Measurements from ENCODE around the gene ACAD9.
A peak's percentile ranks its signal among the peaks of the same experiment; 100 is the strongest.
"Not testable (repeated sequence)": the region's sequence is repeated elsewhere in the genome, so short reads cannot be mapped to it uniquely, and the experiment has no call there.

The ACAD9 gene

DNA sequence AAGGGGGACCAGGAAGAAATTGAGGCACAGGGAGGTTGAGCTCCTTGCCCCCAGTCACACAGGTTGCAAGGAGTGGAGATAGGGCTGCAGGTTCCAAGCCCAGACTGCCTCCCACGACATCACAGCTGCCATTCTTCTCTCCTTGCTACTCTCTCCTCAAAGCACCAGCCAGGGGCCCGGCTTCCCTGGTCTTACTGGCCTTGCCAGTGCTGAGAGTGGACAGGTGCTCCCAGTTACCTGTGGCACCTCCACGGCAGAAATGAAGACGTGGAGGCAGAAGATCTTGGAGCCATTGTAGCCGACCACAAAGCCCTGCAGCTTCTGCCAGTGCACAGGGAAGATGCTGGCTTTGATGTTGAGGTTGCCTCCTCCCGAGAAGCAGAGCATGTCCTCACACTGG is 17.9 kb upstream of the ACAD9 start:
- DNase-seq (ENCODE audit: low spot score): no peak

DNA sequence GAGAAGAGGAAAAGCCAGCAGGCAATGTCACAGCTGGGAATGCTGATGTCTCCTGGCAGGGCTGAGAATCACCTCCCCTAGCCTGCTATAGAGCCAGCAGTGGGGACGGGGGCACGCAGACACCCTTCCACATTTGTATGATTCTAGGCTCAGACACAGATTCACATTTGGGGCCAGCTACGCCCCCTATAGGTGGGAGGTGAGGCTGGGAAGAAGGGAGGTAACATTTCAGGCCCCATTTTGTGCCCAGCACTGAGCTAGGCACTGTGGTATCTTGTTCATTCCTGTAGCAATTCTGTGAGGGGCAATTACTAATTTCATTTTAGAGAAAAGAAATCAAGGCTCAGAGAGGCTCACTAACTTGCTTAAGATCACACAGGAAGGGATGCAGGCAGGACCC is 15.9 kb upstream of the ACAD9 start:
- no peak for DNase-seq (ENCODE audit: low spot score)

- DNase-seq (ENCODE audit: low spot score): no peak
Observed at GRCh38 chr3:128864351-128864811, 15.0 kb upstream of the ACAD9 start.

- DNase-seq (ENCODE audit: low spot score): not testable (repeated sequence)
Observed at GRCh38 chr3:128864849-128865804, 14.3 kb upstream of the ACAD9 start.

- no peak for DNase-seq (ENCODE audit: low spot score)
Observed at GRCh38 chr3:128867200-128868125, 12.0 kb upstream of the ACAD9 start.

- DNase-seq (ENCODE audit: low spot score): no peak
Observed at GRCh38 chr3:128870347-128870746, 9.1 kb upstream of the ACAD9 start.

- DNase-seq (ENCODE audit: low spot score): no peak
Observed at GRCh38 chr3:128872282-128872681, 7.1 kb upstream of the ACAD9 start.

GRCh38 chr3:128872744-128873143 is 6.7 kb upstream of the ACAD9 start:
- no peak for DNase-seq (ENCODE audit: low spot score)

DNA sequence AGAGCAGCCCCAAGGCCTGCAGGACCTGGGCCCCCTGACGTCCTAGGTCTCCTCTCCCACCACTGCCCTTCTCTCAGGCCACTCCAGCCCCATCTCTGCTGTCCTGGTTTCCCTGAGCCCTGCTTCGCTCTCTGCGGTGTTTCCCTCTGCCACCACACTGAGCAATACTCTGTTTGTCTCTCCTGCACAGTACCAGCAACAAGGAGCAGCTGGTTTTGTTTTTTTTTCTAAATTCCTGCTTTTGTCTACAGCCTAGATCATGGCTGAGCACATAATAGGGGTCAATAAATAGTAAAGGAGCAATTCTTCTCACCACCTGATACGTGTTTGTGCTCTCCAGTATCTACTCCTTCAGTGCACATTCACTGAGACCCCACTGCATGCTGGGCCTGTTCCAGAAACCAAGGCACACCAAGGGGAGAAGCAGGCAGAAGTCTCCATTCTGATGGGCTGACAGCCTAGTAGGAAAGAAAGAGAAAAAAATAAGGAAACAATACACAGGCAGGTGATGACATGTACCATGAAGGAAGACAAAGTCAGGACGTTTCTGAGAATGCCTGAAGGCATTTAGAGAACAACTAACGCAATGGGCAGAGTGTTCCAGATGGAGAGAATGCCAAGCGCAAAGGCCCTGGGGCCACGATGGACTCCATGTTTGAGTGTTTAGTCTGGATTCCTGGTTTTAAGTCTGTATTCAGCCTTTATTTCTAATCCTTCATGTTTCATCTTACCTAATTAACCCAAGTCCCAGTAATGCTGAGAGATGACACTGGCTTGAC is 6.0 kb upstream of the ACAD9 start:
- no peak for DNase-seq (ENCODE audit: low spot score)

GRCh38 chr3:128874481-128875180 is 4.8 kb upstream of the ACAD9 start:
- no peak for DNase-seq (ENCODE audit: low spot score)

DNA sequence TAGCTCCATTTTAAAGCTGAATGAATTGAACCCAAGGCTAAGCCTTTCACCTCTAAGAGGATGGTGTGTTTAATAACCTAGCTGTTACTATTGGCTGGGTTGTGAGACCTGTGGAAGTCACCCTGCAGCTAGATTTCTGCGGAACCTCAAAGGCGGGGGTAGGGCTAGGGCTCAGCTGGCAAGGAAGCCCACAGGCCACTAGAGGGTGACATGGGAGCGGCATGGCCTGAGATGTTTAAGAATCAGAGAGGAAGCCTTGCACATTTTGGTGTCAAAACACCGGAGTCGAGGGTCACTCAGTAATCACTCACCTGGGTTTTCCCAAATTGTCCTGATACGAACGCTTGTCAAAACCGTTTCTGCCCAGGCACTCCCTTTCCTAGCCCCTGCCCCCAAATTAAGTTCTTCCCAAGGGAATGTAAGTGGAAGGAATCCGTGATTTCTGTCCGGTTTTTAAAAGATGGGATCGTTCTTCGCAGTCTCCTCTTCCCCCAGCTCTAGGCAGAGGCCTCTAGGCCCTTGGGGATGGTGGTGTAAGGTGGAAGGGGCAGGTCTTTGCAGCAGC is 3.8 kb upstream of the ACAD9 start:
- peak; percentile 50 for DNase-seq (ENCODE audit: low spot score)

GRCh38 chr3:128878011-128878457 is 1.4 kb upstream of the ACAD9 start:
- DNase-seq (ENCODE audit: low spot score): no peak

GRCh38 chr3:128878556-128879124 is 780 bp upstream of the ACAD9 start:
- DNase-seq (ENCODE audit: low spot score): peak; percentile 61

- no peak for DNase-seq (ENCODE audit: low spot score)
Observed at GRCh38 chr3:128879991-128880390, 571 bp downstream of the ACAD9 start.

- DNase-seq (ENCODE audit: low spot score): not testable (repeated sequence)
Observed at GRCh38 chr3:128880455-128880854, 1.0 kb downstream of the ACAD9 start.

DNA sequence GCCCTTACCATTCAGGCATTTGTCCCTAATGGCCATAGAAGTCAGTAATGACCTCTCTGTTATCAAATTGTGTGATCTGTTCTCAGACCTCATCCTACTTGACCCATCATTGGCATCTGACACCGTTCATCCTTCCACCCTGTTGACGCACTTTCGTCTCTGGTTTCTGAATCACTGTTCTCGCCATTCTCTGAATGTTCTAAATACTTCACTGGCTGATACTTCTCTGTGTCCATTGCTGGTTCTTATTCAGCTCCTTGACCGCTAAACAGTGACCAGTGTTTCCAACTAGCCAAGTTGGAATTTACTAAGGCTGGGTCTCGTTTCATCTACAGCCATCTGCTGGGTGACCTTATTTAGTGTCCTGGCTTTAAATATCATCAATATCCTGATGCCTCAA is 2.2 kb downstream of the ACAD9 start:
- DNase-seq (ENCODE audit: low spot score): no peak

GRCh38 chr3:128882719-128883118 is 3.3 kb downstream of the ACAD9 start:
- DNase-seq (ENCODE audit: low spot score): no peak

GRCh38 chr3:128884992-128885391 is 5.6 kb downstream of the ACAD9 start:
- no peak for DNase-seq (ENCODE audit: low spot score)

GRCh38 chr3:128889139-128889894 is 9.9 kb downstream of the ACAD9 start:
- DNase-seq (ENCODE audit: low spot score): no peak
